Natural killer cell (primary cell): ENCODE results near the gene GABBR2. TPM values are rescaled to one million over a fixed set of nuclear protein-coding genes. Genes with fewer than 3 reads are reported as not detected.

Experiments
- ATAC-seq, 3 donors: fragments of 150-1000 bp in 2 of 3; fragments of 200-7000 bp in 1 of 3; cut with Tn5 transposase; 1 replicate in 1 of 3; 2 replicates in 2 of 3; pipeline ENCODE4 v1.10.0; 2021; ENCODE audit warnings: mild to moderate bottlenecking in 2 of 3, moderate library complexity in 2 of 3
- DNase-seq, 2 donors: peaks; one replicate each; pipeline versions ENCODE4 v3.0.0 to v3.0.0-alpha.2; 2013 to 2021; ENCODE audit warnings: mixed read lengths in 1 of 2
- H3K27ac ChIP-seq: one replicate; pipeline ENCODE4 v1.5.1; 2013; ENCODE audit warnings: mild to moderate bottlenecking, low read length
- H3K27me3 ChIP-seq: one replicate; pipeline ENCODE4 v1.6.1; 2013; ENCODE audit warnings: low read length; ENCODE audit not compliant: control insufficient read depth, insufficient read depth
- H3K36me3 ChIP-seq: one replicate; pipeline ENCODE4 v1.6.1; 2013; ENCODE audit warnings: low read length; ENCODE audit not compliant: control insufficient read depth, insufficient read depth
- H3K4me1 ChIP-seq: one replicate; pipeline ENCODE4 v1.6.1; 2013; ENCODE audit warnings: low read length; ENCODE audit not compliant: control insufficient read depth, insufficient read depth
- H3K4me3 ChIP-seq: one replicate; pipeline ENCODE4 v1.5.1; 2013; ENCODE audit warnings: low read length
- H3K9me3 ChIP-seq: one replicate; pipeline ENCODE4 v1.6.1; 2013; ENCODE audit warnings: low read length; ENCODE audit not compliant: control insufficient read depth, insufficient read depth
- H3K27ac Mint-ChIP-seq, 2 donors: one replicate each; pipeline ENCODE4 v1.8.0; 2022; ENCODE audit warnings: mild to moderate bottlenecking in 2 of 2, mixed read lengths in 2 of 2, moderate library complexity in 1 of 2
- H3K27me3 Mint-ChIP-seq, 2 donors: one replicate each; pipeline ENCODE4 v1.8.0; 2022; ENCODE audit warnings: low read depth in 2 of 2, mixed read lengths in 2 of 2
- H3K36me3 Mint-ChIP-seq: one replicate; pipeline ENCODE4 v1.8.0; 2022; ENCODE audit warnings: mixed read lengths
- H3K4me1 Mint-ChIP-seq, 2 donors: one replicate each; pipeline ENCODE4 v1.8.0; 2022; ENCODE audit warnings: mixed read lengths in 2 of 2
- H3K4me3 Mint-ChIP-seq: one replicate; pipeline ENCODE4 v1.8.0; 2022; ENCODE audit warnings: mild to moderate bottlenecking, moderate library complexity, mixed read lengths
- H3K9me3 Mint-ChIP-seq, 2 donors: one replicate each; pipeline ENCODE4 v1.8.0; 2022; ENCODE audit warnings: mixed read lengths in 2 of 2
- WGBS: methylation state at CpG from one replicate; pipeline ENCODE4 v1.1.7; 2013; ENCODE audit warnings: missing lambda C conversion rate; ENCODE audit not compliant: insufficient coverage; 5-methylcytosine and 5-hydroxymethylcytosine counted together
- intact Hi-C: fragments of 100-400 bp; cut with micrococcal nuclease; formaldehyde crosslinking; loops from one replicate; pipeline ENCODE4 v1.14.2; 2022
- total RNA-seq, 4 donors: library from RNA; stranded (reverse); fragments of 120-200 nt in 1 of 4; gene quantifications; one replicate each; pipeline versions ENCODE4 v1.2.3 to v1.2.4, GENCODE V29; 2013 to 2022
- TF ChIP-seq, protein P1 (sequence below): fragments of 200-600 bp; IDR thresholded peaks from one replicate; pipeline ENCODE4 v1.8.0; 2022; ENCODE audit warnings: antibody characterized with exemption

GABBR2 gene
- total RNA-seq, 3 donors from 2014 or later (not counting 1 experiment from before 2014, with no cell fraction given): not detected

DNA sequence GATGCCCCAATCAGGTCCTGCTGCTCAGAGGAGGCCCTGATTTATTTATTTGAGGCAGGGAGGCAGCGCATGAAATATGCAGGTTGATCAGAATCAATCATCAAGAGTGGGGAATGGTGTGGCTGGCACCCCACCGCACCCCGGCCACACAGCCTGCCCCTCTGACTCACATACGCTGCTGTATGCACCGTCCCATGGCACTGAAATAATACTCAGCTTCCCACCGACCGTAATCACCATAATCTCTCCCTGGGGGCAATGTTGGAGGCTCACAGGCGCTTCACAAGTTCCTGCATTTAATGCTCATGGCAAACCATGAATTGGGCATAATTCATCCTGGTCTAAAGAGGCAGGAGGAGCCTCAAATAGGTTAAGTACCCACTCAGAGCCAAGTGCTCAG is 312.1 kb downstream of the GABBR2 start:
- 84% methylated on average over 8 of the region's 8 CpGs for WGBS
- Mint-ChIP-seq H3K4me3 (no peak overlapping the region), H3K27ac (no peak overlapping the region), H3K36me3 (no peaks in the 10 kb centered on the region), H3K9me3 (no peaks in the 10 kb centered on the region), H3K4me1 (peaks cover 4 to 7% of the 10 kb centered on the region in 2 donors), H3K27me3 (peaks cover 11 to 19% of the 10 kb centered on the region in 2 donors)
- H3K27ac ChIP-seq: no peak overlapping the region
- H3K4me3 ChIP-seq: no peak overlapping the region
- peaks cover 5% of the 10 kb centered on the region for H3K4me1 ChIP-seq
- no peaks in the 10 kb centered on the region for H3K36me3 ChIP-seq
- intact Hi-C loops: no loop called here
- ATAC-seq: no peak
- TF ChIP-seq, protein P1, sequence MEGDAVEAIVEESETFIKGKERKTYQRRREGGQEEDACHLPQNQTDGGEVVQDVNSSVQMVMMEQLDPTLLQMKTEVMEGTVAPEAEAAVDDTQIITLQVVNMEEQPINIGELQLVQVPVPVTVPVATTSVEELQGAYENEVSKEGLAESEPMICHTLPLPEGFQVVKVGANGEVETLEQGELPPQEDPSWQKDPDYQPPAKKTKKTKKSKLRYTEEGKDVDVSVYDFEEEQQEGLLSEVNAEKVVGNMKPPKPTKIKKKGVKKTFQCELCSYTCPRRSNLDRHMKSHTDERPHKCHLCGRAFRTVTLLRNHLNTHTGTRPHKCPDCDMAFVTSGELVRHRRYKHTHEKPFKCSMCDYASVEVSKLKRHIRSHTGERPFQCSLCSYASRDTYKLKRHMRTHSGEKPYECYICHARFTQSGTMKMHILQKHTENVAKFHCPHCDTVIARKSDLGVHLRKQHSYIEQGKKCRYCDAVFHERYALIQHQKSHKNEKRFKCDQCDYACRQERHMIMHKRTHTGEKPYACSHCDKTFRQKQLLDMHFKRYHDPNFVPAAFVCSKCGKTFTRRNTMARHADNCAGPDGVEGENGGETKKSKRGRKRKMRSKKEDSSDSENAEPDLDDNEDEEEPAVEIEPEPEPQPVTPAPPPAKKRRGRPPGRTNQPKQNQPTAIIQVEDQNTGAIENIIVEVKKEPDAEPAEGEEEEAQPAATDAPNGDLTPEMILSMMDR: no peak
- no peaks in the 10 kb centered on the region for H3K27me3 ChIP-seq
- no peak for DNase-seq
- H3K9me3 ChIP-seq: no peaks in the 10 kb centered on the region

- Mint-ChIP-seq H3K4me1 (peaks cover 8 to 11% of the 10 kb centered on the region in 2 donors), H3K27me3 (peaks cover 11 to 19% of the 10 kb centered on the region in 2 donors), H3K27ac (no peak overlapping the region), H3K4me3 (no peak overlapping the region), H3K9me3 (no peaks in the 10 kb centered on the region), H3K36me3 (no peaks in the 10 kb centered on the region)
- intact Hi-C loops: no loop called here
- ATAC-seq: no peak
- 71% methylated on average over 6 of the region's 6 CpGs for WGBS
- Histone ChIP-seq H3K9me3 (no peaks in the 10 kb centered on the region), H3K27ac (no peak overlapping the region), H3K4me1 (peaks cover 7% of the 10 kb centered on the region), H3K36me3 (no peaks in the 10 kb centered on the region), H3K4me3 (no peak overlapping the region), H3K27me3 (no peaks in the 10 kb centered on the region)
- DNase-seq: no peak
- TF ChIP-seq, protein P1: no peak
These were observed 312.5 kb downstream of the GABBR2 start for GRCh38 chr9:98396236-98396635.

DNA sequence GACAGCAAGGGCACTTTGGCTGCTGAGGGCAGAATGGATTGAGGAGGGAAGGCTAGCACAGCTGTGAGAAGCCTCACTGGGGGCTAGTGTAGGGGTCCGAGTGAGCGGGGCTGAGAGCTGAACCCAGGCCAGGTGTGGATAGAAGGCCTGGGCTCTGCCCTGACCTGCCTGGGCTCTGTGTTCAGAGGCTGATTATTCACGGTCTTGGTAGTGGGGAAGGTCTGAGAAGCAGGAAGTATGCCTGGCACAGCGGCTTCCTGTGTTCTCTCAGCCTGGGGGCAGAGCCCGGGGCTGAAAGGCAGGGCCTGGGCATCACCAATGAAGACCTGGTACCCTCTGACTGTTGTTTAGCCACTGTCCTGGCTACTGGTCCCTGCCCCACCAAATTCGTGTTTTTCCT is 316.9 kb downstream of the GABBR2 start:
- Histone ChIP-seq H3K27me3 (no peaks in the 10 kb centered on the region), H3K27ac (peak overlapping the region; percentile 41), H3K36me3 (no peaks in the 10 kb centered on the region), H3K4me1 (peaks cover 7% of the 10 kb centered on the region), H3K4me3 (no peak overlapping the region), H3K9me3 (no peaks in the 10 kb centered on the region)
- peak in 2 of 3 donors; percentile 35 to 57 for ATAC-seq
- WGBS: 11% methylated on average over 6 of the region's 6 CpGs
- peak overlapping the region in 1 of 2 donors; percentile 21 for H3K27ac Mint-ChIP-seq
- DNase-seq: peak in 1 of 2 donors; percentile 27
- TF ChIP-seq, protein P1: no peak
- peaks cover 10 to 13% of the 10 kb centered on the region in 2 donors for H3K4me1 Mint-ChIP-seq
- no peaks in the 10 kb centered on the region for H3K9me3 Mint-ChIP-seq
- no peak overlapping the region for H3K4me3 Mint-ChIP-seq
- intact Hi-C loops: no loop called here
- no peaks in the 10 kb centered on the region for H3K36me3 Mint-ChIP-seq
- peaks cover 0 to 5% of the 10 kb centered on the region in 2 donors for H3K27me3 Mint-ChIP-seq

GRCh38 chr9:98391406-98391805 is 317.3 kb downstream of the GABBR2 start:
- H3K27ac Mint-ChIP-seq: peak overlapping the region in 1 of 2 donors; percentile 21
- Histone ChIP-seq H3K27me3 (no peaks in the 10 kb centered on the region), H3K9me3 (no peaks in the 10 kb centered on the region), H3K4me1 (peaks cover 7% of the 10 kb centered on the region), H3K27ac (peak overlapping the region; percentile 41), H3K4me3 (no peak overlapping the region), H3K36me3 (no peaks in the 10 kb centered on the region)
- TF ChIP-seq, protein P1: no peak
- WGBS: 89% methylated on average over 7 of the region's 7 CpGs
- H3K9me3 Mint-ChIP-seq: no peaks in the 10 kb centered on the region
- H3K4me3 Mint-ChIP-seq: no peak overlapping the region
- no peak for ATAC-seq
- intact Hi-C loops: no loop called here
- H3K4me1 Mint-ChIP-seq: peaks cover 10 to 13% of the 10 kb centered on the region in 2 donors
- DNase-seq: no peak
- H3K27me3 Mint-ChIP-seq: peaks cover 0 to 5% of the 10 kb centered on the region in 2 donors
- no peaks in the 10 kb centered on the region for H3K36me3 Mint-ChIP-seq
